Activated naive CD8-positive, alpha-beta T cell (primary cell): ENCODE results near the gene MEGF6.

Experiments
- H3K27ac Mint-ChIP-seq: one replicate; pipeline ENCODE4 v1.8.0; 2021; ENCODE audit warnings: mixed read lengths
- H3K27me3 Mint-ChIP-seq: one replicate; pipeline ENCODE4 v1.8.0; 2021; ENCODE audit warnings: mixed read lengths
- H3K36me3 Mint-ChIP-seq: one replicate; pipeline ENCODE4 v1.8.0; 2021; ENCODE audit warnings: mixed read lengths
- H3K4me1 Mint-ChIP-seq: one replicate; pipeline ENCODE4 v1.8.0; 2021; ENCODE audit warnings: low read depth, mixed read lengths
- H3K4me3 Mint-ChIP-seq: one replicate; pipeline ENCODE4 v1.8.0; 2021; ENCODE audit warnings: mild to moderate bottlenecking, mixed read lengths
- H3K9me3 Mint-ChIP-seq: one replicate; pipeline ENCODE4 v1.8.0; 2021; ENCODE audit warnings: low read depth, mixed read lengths

Gene MEGF6

GRCh38 chr1:3651026-3651929 lies 40.0 kb upstream of the MEGF6 start:
- H3K36me3 Mint-ChIP-seq: peaks cover 2% of the 10 kb centered on the region
- peaks cover 18% of the 10 kb centered on the region for H3K27me3 Mint-ChIP-seq
- H3K9me3 Mint-ChIP-seq: no peaks in the 10 kb centered on the region
- peak overlapping the region; percentile 59 for H3K4me3 Mint-ChIP-seq
- no peak overlapping the region for H3K27ac Mint-ChIP-seq
- peaks cover 25% of the 10 kb centered on the region for H3K4me1 Mint-ChIP-seq

DNA sequence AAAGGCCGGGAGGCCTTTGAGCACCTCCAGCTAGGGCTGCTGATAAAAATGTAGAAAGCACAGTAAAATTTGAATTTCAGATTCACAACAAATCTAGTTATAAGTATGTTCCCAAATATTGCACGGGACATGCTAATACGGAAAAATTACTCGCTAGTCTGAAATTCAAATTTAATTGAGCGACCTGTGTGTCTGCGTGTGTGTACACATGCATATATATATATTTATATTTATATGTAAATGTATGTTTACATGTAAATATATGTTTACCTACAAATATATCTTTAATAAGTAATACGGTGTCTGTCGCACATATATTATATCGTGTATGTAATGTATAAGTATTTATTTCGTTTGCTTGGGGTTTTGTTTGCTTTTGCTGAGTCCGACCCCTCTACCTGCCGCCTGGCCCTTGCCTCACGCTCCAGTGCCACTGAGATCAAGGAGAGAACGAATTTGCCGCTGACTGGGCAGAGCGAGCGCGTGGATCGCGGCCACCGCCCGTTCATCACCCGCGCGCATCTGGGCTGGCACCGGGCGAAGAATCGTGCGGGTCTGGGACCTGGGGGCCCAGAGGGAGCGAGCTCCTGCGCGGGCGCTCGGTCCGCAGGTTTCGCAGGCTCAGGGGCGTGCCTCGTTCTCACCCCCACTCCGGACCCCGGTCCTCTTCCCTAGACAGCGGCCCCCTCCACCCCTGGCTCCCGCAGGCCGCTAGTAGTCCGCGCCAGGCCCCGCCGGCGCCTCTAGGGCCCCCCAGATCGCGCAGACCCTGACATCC lies 39.1 kb upstream of the MEGF6 start:
- Mint-ChIP-seq H3K27ac (peak overlapping the region; percentile 73), H3K4me1 (peaks cover 25% of the 10 kb centered on the region), H3K36me3 (peaks cover 4% of the 10 kb centered on the region), H3K4me3 (peak overlapping the region; percentile 87), H3K9me3 (no peaks in the 10 kb centered on the region), H3K27me3 (peaks cover 15% of the 10 kb centered on the region)

DNA sequence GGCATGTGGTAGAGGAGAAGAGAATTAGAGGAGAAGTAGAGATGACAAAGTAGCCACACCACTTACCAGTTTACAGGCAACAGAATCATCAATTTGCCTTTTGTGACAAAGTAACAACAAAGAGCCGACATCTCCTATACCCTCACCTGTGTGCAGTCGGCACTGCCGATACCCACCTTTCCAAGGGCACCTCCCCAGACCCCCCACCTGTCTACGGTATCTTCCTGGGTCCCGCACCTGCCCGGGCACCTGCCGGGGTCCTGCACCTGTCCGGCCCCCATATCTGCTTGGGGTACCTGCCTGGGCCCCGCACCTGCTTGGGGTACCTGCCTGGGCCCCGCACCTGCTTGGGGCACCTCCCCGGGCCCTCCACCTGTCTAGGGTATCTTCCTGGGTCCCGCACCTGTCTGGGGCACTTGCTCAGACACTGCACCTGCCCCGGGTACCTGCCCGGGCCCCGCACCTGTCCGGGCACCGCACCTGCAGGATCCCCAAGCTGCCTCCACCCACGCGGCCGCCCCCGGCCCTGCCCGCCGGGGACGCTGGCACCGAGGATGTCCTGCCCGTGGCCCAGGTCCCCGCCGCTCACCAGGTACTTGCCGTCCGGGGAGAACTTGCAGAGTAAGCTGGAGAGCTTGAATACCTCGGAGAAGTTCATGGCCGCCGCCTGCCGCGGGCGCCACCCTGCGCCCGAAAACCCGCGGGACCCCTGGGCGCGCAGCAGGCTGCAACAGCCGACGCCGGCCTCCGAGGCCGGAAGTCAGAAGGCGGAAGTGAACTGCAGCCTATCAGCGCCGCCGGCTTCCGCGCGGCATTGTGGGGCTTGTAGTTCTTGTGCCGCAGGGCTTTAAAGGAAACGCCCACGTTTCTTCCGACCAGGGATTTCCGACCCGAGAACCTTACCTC lies 38.3 kb upstream of the MEGF6 start, which contains the start of gene WRAP73:
TSS of gene WRAP73 (minus strand) at position 762 of the 906 bp plus-strand sequence. CDS start at position 658, 104 bp downstream.
- Mint-ChIP-seq H3K4me1 (peaks cover 25% of the 10 kb centered on the region), H3K9me3 (no peaks in the 10 kb centered on the region), H3K27me3 (peaks cover 12% of the 10 kb centered on the region), H3K4me3 (peak within 1 kb of the TSS; percentile 87), H3K36me3 (peaks cover 4% of the 10 kb centered on the region), H3K27ac (peak within 1 kb of the TSS; percentile 77)

DNA sequence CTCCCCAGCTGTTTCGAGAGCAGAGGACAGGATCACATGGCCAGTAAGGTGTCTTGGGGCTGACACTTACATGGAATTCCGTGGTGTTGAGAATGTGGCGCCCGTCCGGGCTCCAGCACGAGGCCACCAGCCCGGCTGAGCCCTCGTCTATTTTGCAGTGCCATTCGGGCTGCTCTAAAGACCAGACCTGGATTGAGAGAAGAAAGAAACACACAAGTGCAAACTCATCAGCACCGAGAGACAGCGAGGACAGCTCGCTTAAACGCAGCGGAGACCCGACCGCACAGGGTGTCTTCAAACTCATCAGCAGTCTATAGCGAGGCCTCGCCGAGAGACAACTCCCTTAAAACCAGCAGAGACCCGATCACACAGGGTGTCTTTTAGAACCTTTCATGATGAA lies 35.3 kb upstream of the MEGF6 start:
- H3K27me3 Mint-ChIP-seq: peaks cover 1% of the 10 kb centered on the region
- H3K4me3 Mint-ChIP-seq: no peak overlapping the region
- H3K9me3 Mint-ChIP-seq: no peaks in the 10 kb centered on the region
- H3K36me3 Mint-ChIP-seq: peaks cover 6% of the 10 kb centered on the region
- H3K4me1 Mint-ChIP-seq: peaks cover 23% of the 10 kb centered on the region
- peak overlapping the region; percentile 16 for H3K27ac Mint-ChIP-seq

- Mint-ChIP-seq H3K4me3 (no peak overlapping the region), H3K27ac (no peak overlapping the region), H3K9me3 (no peaks in the 10 kb centered on the region), H3K27me3 (peaks cover 1% of the 10 kb centered on the region), H3K36me3 (peaks cover 6% of the 10 kb centered on the region), H3K4me1 (peaks cover 20% of the 10 kb centered on the region)
Observed at GRCh38 chr1:3645666-3646355, 34.5 kb upstream of the MEGF6 start.

- H3K27ac Mint-ChIP-seq: no peak overlapping the region
- H3K4me1 Mint-ChIP-seq: peaks cover 18% of the 10 kb centered on the region
- H3K27me3 Mint-ChIP-seq: no peaks in the 10 kb centered on the region
- no peaks in the 10 kb centered on the region for H3K9me3 Mint-ChIP-seq
- H3K4me3 Mint-ChIP-seq: no peak overlapping the region
- H3K36me3 Mint-ChIP-seq: peaks cover 6% of the 10 kb centered on the region
Observed at GRCh38 chr1:3645247-3645646, 33.9 kb upstream of the MEGF6 start.

DNA sequence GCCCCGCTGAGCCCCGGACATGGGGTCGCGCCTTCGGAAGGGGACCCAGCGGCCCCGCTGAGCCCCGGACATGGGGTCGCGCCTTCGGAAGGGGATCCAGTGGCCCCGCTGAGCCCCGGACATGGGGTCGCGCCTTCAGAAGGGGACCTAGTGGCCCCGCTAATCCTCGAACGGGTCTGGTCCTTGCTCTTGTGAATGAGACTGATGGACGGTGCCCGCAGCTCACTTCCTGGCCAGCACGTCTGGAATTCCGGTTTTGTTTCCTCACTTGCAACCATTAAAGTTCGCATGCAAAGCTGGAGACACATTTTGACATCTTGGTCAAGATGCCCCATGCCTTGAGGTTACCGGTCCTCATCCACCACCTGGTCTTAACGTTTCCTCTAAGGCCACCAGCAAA lies 33.0 kb upstream of the MEGF6 start:
- Mint-ChIP-seq H3K4me1 (peaks cover 15% of the 10 kb centered on the region), H3K4me3 (no peak overlapping the region), H3K9me3 (no peaks in the 10 kb centered on the region), H3K36me3 (peaks cover 6% of the 10 kb centered on the region), H3K27ac (no peak overlapping the region), H3K27me3 (no peaks in the 10 kb centered on the region)

- H3K36me3 Mint-ChIP-seq: peaks cover 6% of the 10 kb centered on the region
- peaks cover 4% of the 10 kb centered on the region for H3K4me1 Mint-ChIP-seq
- H3K9me3 Mint-ChIP-seq: no peaks in the 10 kb centered on the region
- H3K27me3 Mint-ChIP-seq: no peaks in the 10 kb centered on the region
- no peak overlapping the region for H3K4me3 Mint-ChIP-seq
- no peak overlapping the region for H3K27ac Mint-ChIP-seq
Observed at GRCh38 chr1:3642919-3643675, 31.8 kb upstream of the MEGF6 start.

DNA sequence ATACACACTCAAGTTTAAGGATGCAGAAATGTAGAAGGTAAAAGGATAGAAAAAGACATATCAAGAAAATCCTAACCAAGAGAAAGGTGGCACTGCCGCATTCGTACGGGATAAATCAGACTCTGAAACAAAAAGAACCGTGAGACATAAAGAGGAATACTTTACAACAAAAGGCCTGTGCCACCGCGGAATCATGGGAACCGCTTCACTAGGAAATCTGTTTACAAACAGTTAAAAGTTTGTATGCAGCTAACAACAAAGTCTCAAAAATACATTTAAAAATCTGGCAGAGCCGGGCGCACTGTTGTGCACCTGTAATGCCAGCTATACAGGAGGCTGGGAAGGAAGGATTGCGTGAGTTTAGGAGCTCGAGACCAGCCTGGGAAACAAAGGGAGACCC lies 30.5 kb upstream of the MEGF6 start:
- Mint-ChIP-seq H3K4me1 (no peaks in the 10 kb centered on the region), H3K9me3 (no peaks in the 10 kb centered on the region), H3K36me3 (peaks cover 4% of the 10 kb centered on the region)

DNA sequence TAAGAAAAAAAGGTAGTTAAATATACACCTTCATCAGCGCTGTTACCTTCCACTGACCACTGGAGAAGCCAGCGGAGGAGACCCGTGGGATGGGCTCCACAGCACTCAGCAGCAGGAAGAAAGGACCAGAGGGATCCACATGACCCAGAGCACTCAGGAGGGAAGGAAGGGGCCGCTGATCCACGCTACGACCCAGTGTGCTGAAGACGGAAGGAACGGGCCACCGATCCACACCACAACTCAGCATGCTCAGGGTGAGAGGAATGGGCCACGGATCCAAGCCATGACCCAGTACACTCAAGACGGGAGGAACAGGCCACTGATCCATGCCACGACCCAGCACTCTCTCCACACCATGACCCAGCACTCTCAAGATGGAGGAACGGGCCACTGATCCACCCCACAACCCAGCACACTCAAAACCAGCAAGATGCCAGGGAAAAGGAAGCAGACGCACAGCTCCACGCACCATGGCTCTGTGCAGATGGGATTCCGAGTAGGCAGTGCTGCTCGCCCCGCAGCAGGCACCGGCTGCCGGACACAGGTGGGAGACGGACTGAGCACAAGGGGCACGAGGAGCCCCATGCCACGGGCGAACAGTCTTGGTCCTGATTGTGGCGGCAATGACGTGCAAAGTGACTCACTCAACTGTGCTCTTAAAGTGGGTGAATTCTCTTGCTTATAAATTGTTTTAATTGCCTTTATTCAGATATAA lies 29.9 kb upstream of the MEGF6 start:
- no peaks in the 10 kb centered on the region for H3K9me3 Mint-ChIP-seq
- H3K27me3 Mint-ChIP-seq: no peaks in the 10 kb centered on the region
- H3K27ac Mint-ChIP-seq: no peak overlapping the region
- H3K4me1 Mint-ChIP-seq: no peaks in the 10 kb centered on the region
- H3K36me3 Mint-ChIP-seq: peaks cover 4% of the 10 kb centered on the region
- no peak overlapping the region for H3K4me3 Mint-ChIP-seq

More for the DNA sequence above, 30.5 kb upstream of the MEGF6 start:
- H3K27ac Mint-ChIP-seq: no peak overlapping the region
- H3K27me3 Mint-ChIP-seq: no peaks in the 10 kb centered on the region
- H3K4me3 Mint-ChIP-seq: no peak overlapping the region

DNA sequence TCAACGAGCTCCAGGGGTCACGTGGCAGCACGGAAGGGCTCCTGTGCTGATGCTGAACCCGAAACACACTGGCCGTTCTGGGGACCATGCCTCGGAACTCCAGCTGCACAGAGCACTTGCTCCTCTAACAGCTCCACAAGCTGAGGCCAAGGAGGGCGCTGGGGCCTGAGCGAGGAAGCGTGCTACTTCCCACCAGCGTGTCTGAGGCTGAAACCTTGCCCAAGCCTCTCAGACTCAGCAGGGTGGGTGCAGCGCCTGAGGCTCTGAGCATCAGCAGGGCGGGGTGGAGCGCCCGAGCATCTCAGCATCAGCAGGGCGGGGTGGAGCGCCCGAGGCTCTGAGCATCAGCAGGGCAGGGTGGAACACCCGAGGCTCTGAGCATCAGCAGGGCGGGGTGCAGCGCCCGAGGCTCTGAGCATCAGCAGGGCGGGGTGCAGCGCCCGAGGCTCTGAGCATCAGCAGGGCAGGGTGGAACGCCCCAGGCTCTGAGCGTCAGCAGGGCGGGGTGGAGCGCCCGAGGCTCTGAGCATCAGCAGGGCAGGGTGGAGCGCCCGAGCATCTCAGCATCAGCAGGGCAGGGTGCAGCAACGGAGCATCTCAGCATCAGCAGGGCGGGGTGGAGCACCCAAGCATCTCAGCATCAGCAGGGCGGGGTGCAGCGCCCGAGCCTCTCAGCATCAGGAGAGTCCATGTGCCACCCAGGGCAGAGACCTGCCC lies 29.0 kb upstream of the MEGF6 start:
- Mint-ChIP-seq H3K9me3 (no peaks in the 10 kb centered on the region), H3K36me3 (peaks cover 2% of the 10 kb centered on the region), H3K4me3 (no peak overlapping the region), H3K27ac (no peak overlapping the region), H3K4me1 (no peaks in the 10 kb centered on the region), H3K27me3 (no peaks in the 10 kb centered on the region)

GRCh38 chr1:3639397-3639911 lies 28.1 kb upstream of the MEGF6 start:
- H3K9me3 Mint-ChIP-seq: no peaks in the 10 kb centered on the region
- no peak overlapping the region for H3K27ac Mint-ChIP-seq
- no peaks in the 10 kb centered on the region for H3K27me3 Mint-ChIP-seq
- H3K36me3 Mint-ChIP-seq: peaks cover 2% of the 10 kb centered on the region
- no peak overlapping the region for H3K4me3 Mint-ChIP-seq
- H3K4me1 Mint-ChIP-seq: no peaks in the 10 kb centered on the region
